Measurements from ENCODE around the gene CNKSR3. TPM values are rescaled to one million over a fixed set of nuclear protein-coding genes. Genes with fewer than 3 reads are reported as not detected.

CNKSR3 gene
- total and polyA plus RNA-seq, 2 of the 8 experiments (the other 6 are each of a cell fraction or from before 2014, with no cell fraction given): 1.2 to 6.2 TPM

- TF ChIP-seq SRF (IDR thresholded peaks at IDR 0.05; ENCODE audit: low read depth, low read length): no peak
- no peak for TF ChIP-seq CBX8 (IDR thresholded peaks at IDR 0.05; ENCODE audit: borderline replicate concordance, low read depth, low read length)
- no peak for TF ChIP-seq ZNF274 (IDR thresholded peaks at IDR 0.05; ENCODE audit: borderline replicate concordance, extremely low read depth, low read length)
- no peak for TF ChIP-seq TAF7 (optimal IDR thresholded peaks at IDR 0.05; ENCODE audit: borderline replicate concordance, low read depth, low read length)
- TF ChIP-seq JUND (IDR thresholded peaks at IDR 0.05; ENCODE audit: low read length): no peak
- TF ChIP-seq SP1 (IDR thresholded peaks at IDR 0.05; ENCODE audit: low read depth, low read length): no peak
Measured at GRCh38 chr6:154460306-154461071, 50.0 kb downstream of the CNKSR3 start (continued).
